Measurements from ENCODE around the gene SAG. TPM values are rescaled to one million over a fixed set of nuclear protein-coding genes. Genes with fewer than 3 reads are reported as not detected.

Gene SAG
- total RNA-seq, 4 donors from 2014 or later = not detected

- H3K36me3 ChIP-seq = peaks cover 0 to 85% (median 37%) of the 10 kb centered on the region in 4 donors
- in situ Hi-C loops (cut with MboI; ENCODE audit: low pct_ligation_motif_present in 1 of 4, low pct_unique_long_range_greater_than_20kb in 1 of 4, low sequenced_read_pairs in 3 of 4) = loop anchor here in 1 of 4 donors (25.0 kb wide), 1 partner anchor 158 kb away; no protein-coding TSS in a partner anchor
- 85 to 93% methylated on average over 2 of the region's 2 CpGs for WGBS, 2 donors (ENCODE audit: low coverage in 1 of 2)
These were observed 28.7 kb upstream of the SAG start for GRCh38 chr2:233278921-233279320.

GRCh38 chr2:233280114-233280693 is 27.4 kb upstream of the SAG start:
- H3K36me3 ChIP-seq = peaks cover 0 to 85% (median 37%) of the 10 kb centered on the region in 4 donors
- in situ Hi-C loops (cut with MboI; ENCODE audit: low pct_ligation_motif_present in 1 of 4, low pct_unique_long_range_greater_than_20kb in 1 of 4, low sequenced_read_pairs in 3 of 4) (loop anchor here in 1 of 4 donors (25.0 kb wide), 1 partner anchor 157 kb away; no protein-coding TSS in a partner anchor), intact Hi-C loops (cut with DNase I; ENCODE audit: low total_unique reads) (no loop called here)
- DNase-seq = no peak
- no peak for TF ChIP-seq CTCF (IDR thresholded peaks at IDR 0.05)
- TF ChIP-seq POLR2AphosphoS5 (IDR thresholded peaks at IDR 0.05) = no peak
- TF ChIP-seq POLR2A (IDR thresholded peaks at IDR 0.05) = no peak
- TF ChIP-seq EP300 (IDR thresholded peaks at IDR 0.05; ENCODE audit: low read depth) = no peak
- peaks cover 0 to 8% (median 0%) of the 10 kb centered on the region in 4 donors for H3K4me1 ChIP-seq
- no peaks in the 10 kb centered on the region for H3K27me3 ChIP-seq
- no peak overlapping the region for H3K4me3 ChIP-seq
- 62 to 75% methylated on average over 1 to 4 of the region's 4 CpGs for WGBS, 2 donors (ENCODE audit: low coverage in 1 of 2)
- no peaks in the 10 kb centered on the region for H3K9me3 ChIP-seq
- H3K27ac ChIP-seq = no peak overlapping the region

More at GRCh38 chr2:233278921-233279320, 28.7 kb upstream of the SAG start:
- no peak overlapping the region for H3K27ac ChIP-seq
- DNase-seq = no peak
- no peaks in the 10 kb centered on the region for H3K27me3 ChIP-seq
- no peaks in the 10 kb centered on the region for H3K9me3 ChIP-seq
- peaks cover 0 to 8% (median 0%) of the 10 kb centered on the region in 4 donors for H3K4me1 ChIP-seq
- intact Hi-C loops (cut with DNase I; ENCODE audit: low total_unique reads) = loop anchor here (10.0 kb wide), 1 partner anchor 176 kb away; no protein-coding TSS in a partner anchor
- H3K4me3 ChIP-seq = no peak overlapping the region
- TF ChIP-seq POLR2AphosphoS5 (IDR thresholded peaks at IDR 0.05) (no peak), EP300 (IDR thresholded peaks at IDR 0.05; ENCODE audit: low read depth) (no peak), CTCF (IDR thresholded peaks at IDR 0.05) (no peak), POLR2A (IDR thresholded peaks at IDR 0.05) (no peak)

GRCh38 chr2:233281553-233281952 is 26.1 kb upstream of the SAG start:
- Histone ChIP-seq H3K27me3 (no peaks in the 10 kb centered on the region), H3K27ac (no peak overlapping the region), H3K9me3 (no peaks in the 10 kb centered on the region), H3K4me1 (peaks cover 0 to 8% (median 0%) of the 10 kb centered on the region in 4 donors), H3K36me3 (peaks cover 0 to 77% (median 37%) of the 10 kb centered on the region in 4 donors), H3K4me3 (no peak overlapping the region)
- intact Hi-C loops (cut with DNase I; ENCODE audit: low total_unique reads) = no loop called here
- in situ Hi-C loops (cut with MboI; ENCODE audit: low pct_ligation_motif_present in 1 of 4, low pct_unique_long_range_greater_than_20kb in 1 of 4, low sequenced_read_pairs in 3 of 4) = loop anchor here in 1 of 4 donors (25.0 kb wide), 1 partner anchor 156 kb away; no protein-coding TSS in a partner anchor
- WGBS, 2 donors (ENCODE audit: low coverage in 1 of 2) = 83 to 93% methylated on average over 3 to 4 of the region's 4 CpGs
- TF ChIP-seq EP300 (IDR thresholded peaks at IDR 0.05; ENCODE audit: low read depth) (no peak), POLR2A (IDR thresholded peaks at IDR 0.05) (no peak), CTCF (IDR thresholded peaks at IDR 0.05) (no peak), POLR2AphosphoS5 (IDR thresholded peaks at IDR 0.05) (no peak)
- no peak for DNase-seq

- no peaks in the 10 kb centered on the region for H3K9me3 ChIP-seq
- no peak for DNase-seq
- H3K27me3 ChIP-seq = no peaks in the 10 kb centered on the region
- intact Hi-C loops (cut with DNase I; ENCODE audit: low total_unique reads) (no loop called here), in situ Hi-C loops (cut with MboI; ENCODE audit: low pct_ligation_motif_present in 1 of 4, low pct_unique_long_range_greater_than_20kb in 1 of 4, low sequenced_read_pairs in 3 of 4) (loop anchor here in 1 of 4 donors (25.0 kb wide), 1 partner anchor 155 kb away; no protein-coding TSS in a partner anchor)
- 90 to 94% methylated on average over 6 of the region's 6 CpGs for WGBS, 2 donors (ENCODE audit: low coverage in 1 of 2)
- peaks cover 0 to 72% (median 34%) of the 10 kb centered on the region in 4 donors for H3K36me3 ChIP-seq
- peaks cover 0 to 8% (median 0%) of the 10 kb centered on the region in 4 donors for H3K4me1 ChIP-seq
- H3K4me3 ChIP-seq = no peak overlapping the region
- H3K27ac ChIP-seq = no peak overlapping the region
- TF ChIP-seq EP300 (IDR thresholded peaks at IDR 0.05; ENCODE audit: low read depth) = no peak
These were observed 25.5 kb upstream of the SAG start for GRCh38 chr2:233281992-233282603.

Data from transverse colon (tissue), 4 donors.